NCI-H2081 treated with DMSO at 0.1 percent for 48 hours (cell line): ENCODE measurements around the gene ACER1.
"Not testable (repeated sequence)": the region's sequence is repeated elsewhere in the genome, so short reads cannot be mapped to it uniquely, and the experiment has no call there.

Source experiments
- DNase-seq: peaks from one replicate; lab custom pipeline; 2025; lab: John Stamatoyannopoulos, UW

ACER1 gene

DNA sequence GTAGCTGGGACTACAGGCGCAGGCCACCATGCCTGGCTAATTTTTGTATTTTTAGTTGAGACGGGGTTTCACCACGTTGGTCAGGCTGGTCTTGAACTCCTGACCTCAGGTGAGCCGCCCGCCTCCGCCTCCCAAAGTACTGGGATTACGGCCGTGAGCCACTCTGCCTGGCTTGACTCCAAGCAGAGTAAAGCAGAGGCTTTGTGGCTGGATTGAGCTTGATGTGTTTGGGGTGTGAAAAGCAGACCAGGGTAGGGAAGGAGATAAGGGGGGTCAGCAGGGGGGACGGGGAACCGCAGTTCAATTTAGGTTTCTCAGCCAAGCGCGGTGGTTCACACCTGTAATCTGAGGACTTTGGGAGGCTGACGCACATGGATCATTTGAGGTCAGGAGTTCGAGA is 23.8 kb upstream of the ACER1 start:
- no peak for DNase-seq

DNA sequence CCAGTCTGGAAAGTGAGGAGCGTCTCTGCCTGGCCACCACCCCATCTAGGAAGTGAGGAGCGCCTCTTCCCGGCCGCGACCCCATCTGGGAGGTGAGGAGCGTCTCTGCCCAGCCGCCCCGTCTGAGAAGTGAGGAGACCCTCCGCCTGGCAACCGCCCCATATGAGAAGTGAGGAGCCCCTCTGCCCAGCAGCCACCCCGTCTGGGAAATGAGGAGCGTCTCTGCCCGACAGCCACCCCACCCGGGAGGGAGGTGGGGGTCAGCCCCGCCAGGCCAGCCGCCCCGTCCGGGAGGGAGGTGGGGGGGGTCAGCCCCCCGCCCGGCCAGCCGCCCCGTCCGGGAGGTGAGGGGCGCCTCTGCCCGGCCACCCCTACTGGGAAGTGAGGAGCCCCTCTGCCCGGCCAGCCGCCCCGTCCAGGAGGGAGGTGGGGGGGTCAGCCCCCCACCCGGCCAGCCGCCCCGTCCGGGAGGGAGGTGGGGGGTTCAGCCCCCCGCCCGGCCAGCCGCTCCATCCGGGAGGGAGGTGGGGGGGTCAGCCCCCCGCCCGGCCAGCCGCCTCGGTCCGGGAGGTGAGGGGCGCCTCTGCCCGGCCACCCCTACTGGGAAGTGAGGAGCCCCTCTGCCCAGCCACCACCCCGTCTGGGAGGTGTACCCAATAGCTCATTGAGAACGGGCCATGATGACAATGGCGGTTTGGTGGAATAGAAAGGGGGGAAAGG is 22.1 kb upstream of the ACER1 start:
- not testable (repeated sequence) for DNase-seq

DNA sequence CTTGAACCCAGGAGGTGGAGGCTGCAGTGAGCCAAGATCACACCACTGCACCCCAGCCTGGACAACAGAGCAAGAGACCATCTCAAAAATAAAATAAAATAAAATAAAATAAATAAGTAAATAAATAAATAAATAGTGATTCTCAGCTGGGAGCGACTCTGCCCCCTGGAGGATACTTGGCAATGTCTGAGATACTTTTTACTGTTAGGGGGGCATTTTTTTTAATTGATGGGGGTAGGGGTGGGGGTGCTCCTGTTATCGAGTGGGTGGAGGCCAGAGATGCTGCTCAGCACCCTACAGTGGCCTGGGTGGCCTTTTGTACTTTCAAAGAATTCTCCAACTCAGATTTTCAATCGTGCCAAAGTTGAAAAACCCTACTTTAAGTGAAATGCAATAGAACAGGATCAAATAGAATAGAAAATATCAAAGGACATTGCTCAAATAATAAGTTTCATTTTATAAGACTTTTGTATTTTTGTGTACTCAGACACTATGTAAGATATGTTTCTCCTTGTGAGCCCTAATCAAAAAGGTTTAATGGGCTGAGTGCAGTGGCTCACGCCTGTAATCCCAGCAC is 20.8 kb upstream of the ACER1 start:
- DNase-seq, result no peak

DNA sequence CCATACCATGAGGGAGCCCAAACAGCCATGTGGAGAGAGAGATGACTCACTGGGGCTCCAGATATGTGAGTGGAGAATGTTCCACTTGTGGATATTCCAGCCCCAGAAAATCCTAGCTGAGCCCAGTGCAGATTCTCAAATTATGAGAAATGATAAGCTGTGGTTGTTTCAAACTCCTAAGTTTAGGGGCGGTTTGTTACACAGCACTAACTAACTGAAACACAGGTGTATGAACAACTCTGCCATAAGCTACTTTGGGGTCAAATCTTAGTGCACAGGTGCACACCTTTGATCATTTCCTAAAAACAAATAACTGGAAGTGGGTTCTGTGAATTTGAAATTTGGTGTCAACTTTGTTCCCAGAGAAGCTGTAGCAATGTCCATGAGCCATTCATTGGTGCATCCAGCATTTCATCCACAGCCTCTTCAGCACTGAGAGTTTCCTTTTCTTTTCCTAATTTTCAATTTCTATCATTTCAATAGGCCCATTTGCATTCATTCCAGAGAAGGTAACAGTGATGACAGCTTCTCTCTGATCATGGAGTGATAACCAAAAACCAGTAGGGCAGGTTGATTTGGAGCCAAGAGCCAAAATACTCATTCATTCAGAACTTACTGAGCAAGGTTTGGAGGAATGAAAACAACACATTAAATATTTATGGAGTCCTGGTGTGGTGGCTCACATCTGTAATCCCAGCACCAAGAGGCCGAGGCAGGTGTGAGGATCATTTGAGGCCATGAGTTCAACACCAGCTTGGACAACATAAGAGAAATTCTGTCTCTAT is 19.2 kb upstream of the ACER1 start:
- DNase-seq, result no peak

DNA sequence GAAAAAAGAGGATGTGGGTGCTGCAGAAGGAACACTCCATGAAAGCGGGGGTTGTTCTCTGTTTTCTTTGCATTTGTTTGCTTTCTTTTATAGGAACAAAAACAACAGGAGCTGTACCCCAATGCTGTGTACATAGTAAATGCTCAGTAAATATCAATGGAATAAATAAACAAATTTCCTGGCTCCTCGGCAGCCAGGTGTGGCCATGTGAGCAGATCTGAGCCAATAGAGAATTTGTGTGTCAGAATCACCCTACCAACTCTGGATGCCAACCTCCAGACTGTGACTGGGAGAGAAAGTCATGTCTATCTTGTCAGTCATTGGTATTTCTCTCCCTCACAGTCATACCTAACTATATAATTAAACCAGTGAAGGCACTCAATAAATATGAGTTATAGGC is 17.3 kb upstream of the ACER1 start:
- DNase-seq, result no peak

DNA sequence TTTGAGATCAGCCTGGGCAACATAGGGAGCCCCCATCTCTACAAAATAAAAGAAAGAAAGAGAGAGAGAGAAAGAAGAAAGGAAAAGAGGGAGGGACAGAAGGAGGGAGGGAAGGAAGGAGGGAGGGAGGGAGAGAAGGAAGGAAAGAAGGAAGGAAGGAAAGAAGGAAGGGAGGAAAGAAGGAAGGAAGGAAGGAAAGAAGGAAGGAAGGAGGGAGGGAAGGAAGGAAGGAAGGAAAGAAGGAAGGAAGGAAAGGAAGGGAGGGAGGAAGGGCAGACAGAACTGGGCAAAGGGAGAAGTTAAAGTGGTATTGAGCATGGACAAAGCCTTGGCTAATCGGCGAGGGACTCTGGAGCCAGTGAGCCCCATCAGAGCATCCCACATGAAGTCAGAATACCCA is 15.9 kb upstream of the ACER1 start:
- DNase-seq, result not testable (repeated sequence)

- no peak for DNase-seq
Observed at GRCh38 chr19:6343462-6343861, 10.1 kb upstream of the ACER1 start.

- DNase-seq, result no peak
Observed at GRCh38 chr19:6340493-6341201, 7.2 kb upstream of the ACER1 start.

GRCh38 chr19:6334490-6335285 is 1.3 kb upstream of the ACER1 start:
- DNase-seq, result no peak

DNA sequence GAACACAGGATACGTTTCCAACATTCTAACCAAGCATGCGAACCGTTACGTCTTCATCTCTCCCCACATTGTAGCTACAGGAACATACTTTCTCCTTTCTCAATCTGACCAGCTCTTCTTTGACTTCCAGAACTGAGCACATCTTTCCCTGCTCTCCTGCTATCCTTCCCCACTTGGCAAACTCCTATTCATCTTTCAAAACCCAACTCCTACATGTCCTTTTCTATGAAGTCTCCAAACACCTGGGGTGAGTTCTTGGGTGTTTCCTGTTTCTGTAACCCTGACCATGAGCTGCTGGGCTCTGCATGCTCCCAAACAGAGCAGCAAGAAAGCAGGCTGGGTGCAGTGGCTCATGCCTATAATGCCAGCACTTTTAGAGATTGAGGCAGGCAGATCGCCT is 6.6 kb downstream of the ACER1 start:
- no peak for DNase-seq

GRCh38 chr19:6325614-6326013 is 7.8 kb downstream of the ACER1 start:
- no peak for DNase-seq

DNA sequence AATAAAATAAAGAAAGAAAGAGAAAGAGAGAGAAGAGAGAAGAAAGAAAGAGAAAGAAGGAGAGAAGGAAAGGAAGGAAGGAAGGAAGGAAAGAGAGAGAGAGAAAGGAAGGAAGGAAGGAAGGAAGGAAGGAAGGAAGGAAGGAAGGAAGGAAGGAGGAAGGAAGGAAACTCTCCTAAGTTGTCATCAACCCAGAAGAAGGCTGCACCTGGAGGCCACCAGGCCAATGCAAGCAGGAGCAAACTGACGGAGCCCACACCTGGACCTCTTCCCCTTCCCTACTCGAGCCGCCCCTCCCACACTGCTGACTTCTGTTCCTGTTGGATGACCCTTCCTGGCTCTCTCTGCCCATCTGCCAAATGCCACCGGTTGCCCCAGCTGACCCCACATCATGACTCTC is 8.7 kb downstream of the ACER1 start:
- DNase-seq, result no peak

DNA sequence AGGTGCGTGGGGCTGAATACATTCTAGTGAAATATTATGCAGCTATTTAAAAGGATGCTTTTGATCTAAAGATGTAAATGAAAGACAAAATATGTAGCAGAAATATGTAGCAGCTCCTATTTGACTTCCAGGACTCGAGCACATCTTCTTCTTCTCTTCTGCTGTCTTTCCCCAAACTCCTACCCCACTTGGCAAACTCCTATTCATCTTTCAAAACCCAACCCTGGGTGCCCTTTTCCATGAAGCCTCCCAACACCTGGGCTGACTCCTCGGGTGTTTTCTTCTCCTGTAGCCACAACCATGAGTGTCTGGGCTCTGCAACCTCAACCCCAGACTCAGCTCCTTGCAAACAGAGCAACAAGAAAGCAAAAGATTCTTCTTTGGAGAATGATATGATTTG is 11.1 kb downstream of the ACER1 start:
- no peak for DNase-seq

GRCh38 chr19:6319376-6319775 is 14.0 kb downstream of the ACER1 start:
- DNase-seq, result no peak

GRCh38 chr19:6318772-6319171 is 14.6 kb downstream of the ACER1 start:
- DNase-seq, result no peak

- DNase-seq, result not testable (repeated sequence)
Observed at GRCh38 chr19:6315646-6316045, 17.8 kb downstream of the ACER1 start.

DNA sequence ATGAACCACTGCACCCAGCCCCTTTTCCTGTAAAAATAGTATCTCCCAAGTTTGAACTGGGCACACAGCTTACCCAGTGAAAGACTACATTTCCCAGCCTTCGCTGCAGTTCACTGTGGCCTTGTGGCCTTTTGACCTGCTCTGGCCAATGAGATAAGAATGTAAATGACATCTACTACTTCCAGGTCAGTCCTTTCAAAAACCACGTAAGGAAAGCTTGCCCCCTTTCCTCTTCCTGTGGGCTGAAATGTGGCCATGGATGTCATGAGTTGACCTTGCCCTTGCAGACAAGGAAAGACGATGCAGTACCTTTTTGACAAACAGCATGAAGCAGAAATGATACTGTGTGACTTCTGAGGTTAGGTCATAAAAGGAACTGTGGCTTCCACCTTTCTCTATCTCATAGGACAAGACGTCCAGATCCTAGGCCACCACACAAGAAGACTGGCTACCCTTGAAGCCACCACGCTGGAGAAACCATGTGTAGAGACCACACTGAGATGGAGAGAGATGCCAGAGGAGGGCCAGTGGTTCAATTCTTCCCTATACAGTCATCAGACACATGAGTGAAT is 19.9 kb downstream of the ACER1 start:
- DNase-seq, result no peak

DNA sequence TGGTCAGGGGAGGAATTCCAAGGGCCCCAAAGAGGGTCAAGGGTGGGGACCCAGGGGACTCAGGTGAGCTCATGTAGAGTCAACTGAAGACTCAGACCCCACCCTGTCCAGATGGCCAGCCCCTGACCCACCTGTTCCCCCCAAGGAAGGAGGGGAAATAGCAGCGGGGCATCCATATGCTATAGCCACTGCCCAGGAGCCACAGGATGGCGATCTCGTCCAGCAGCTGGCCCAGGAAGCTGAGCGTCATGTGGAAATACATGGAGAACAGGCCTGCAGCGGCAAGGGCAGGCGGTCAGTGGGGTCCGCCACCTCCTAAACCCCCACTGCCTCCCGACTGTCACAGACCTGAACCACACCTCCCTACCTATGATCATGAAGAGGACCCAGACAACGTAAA is 21.4 kb downstream of the ACER1 start:
- no peak for DNase-seq

- no peak for DNase-seq
Observed at GRCh38 chr19:6298413-6298812, 35.0 kb downstream of the ACER1 start.

DNA sequence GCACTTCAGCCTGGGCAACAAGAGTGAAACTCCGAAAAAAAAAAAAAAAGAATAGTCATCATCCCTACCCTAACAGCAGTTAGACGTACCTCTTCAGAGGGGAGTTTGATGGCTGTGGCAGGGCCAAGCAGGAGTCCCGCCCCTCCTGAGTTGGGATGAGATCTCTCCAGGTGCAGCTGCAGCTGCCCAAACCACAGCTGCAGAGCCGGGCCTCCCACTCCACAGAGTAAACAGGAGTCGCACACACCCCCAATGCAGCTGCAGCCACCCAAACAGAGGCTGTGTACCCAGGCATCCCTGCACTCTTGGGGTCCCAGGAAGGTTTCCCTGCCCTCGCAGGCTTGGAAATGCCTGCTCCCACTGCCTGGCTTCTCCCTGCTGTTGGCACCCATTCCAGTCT is 36.2 kb downstream of the ACER1 start:
- DNase-seq, result no peak

GRCh38 chr19:6292006-6292405 is 41.4 kb downstream of the ACER1 start:
- DNase-seq, result no peak

DNA sequence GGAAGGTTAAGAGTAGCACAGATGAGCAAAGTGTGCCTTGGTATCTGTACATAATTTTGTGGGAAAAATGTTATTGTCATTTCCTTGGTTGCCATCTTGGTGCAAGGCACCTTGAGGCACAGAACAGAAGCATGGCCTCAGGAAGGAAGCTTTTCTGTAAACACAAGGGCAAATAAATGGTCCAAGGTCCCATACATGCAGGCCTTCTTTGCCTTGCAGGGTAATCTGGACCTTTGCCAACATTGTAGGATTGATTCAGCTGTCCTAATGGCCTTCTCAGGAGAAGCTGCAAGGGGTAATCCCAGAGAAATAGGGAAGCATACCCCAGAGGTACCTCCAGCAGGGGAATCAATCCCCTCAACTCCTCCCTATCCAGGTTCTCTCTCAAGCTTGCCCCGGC is 44.7 kb downstream of the ACER1 start:
- DNase-seq, result no peak
